Neural cell (in vitro differentiated cells): ENCODE measurements around the gene AOAH. TPM values are rescaled to one million over a fixed set of nuclear protein-coding genes. Genes with fewer than 3 reads are reported as not detected.
"Not testable (repeated sequence)": the region's sequence is repeated elsewhere in the genome, so short reads cannot be mapped to it uniquely, and the experiment has no call there.

ENCODE experiments used
- H2AFZ ChIP-seq: fragments of 200-600, 300-800 bp; sonication (generic), shearing (Covaris generic); 2 replicates; pipeline ENCODE4 v1.6.0; 2014; ENCODE audit warnings: low read depth, mild to moderate bottlenecking, antibody characterized with exemption, low read length, moderate library complexity
- H3F3A ChIP-seq: fragments of 200-600 bp; shearing (Covaris generic); 2 replicates; pipeline ENCODE4 v1.6.1; 2016; ENCODE audit warnings: mild to moderate bottlenecking, moderate library complexity, mixed read lengths, antibody characterized with exemption, low read length; ENCODE audit not compliant: insufficient read depth, poor library complexity, severe bottlenecking
- H3K27ac ChIP-seq: fragments of 200-600, 300-800 bp; sonication (generic), shearing (Covaris generic); 2 replicates; pipeline ENCODE4 v1.5.1; 2014; ENCODE audit warnings: mild to moderate bottlenecking, low read length, moderate library complexity
- H3K27me3 ChIP-seq: fragments of 300-800, 200-600 bp; sonication (generic), shearing (Covaris generic); 2 replicates; pipeline ENCODE4 v1.6.0; 2014; ENCODE audit warnings: mild to moderate bottlenecking, low read depth, low read length, moderate library complexity; ENCODE audit not compliant: insufficient read depth
- H3K36me3 ChIP-seq: fragments of 300-800, 200-600 bp; sonication (generic), shearing (Covaris generic); 2 replicates; pipeline ENCODE4 v1.5.1; 2014; ENCODE audit warnings: mild to moderate bottlenecking, antibody characterized with exemption, low read length, moderate library complexity; ENCODE audit not compliant: insufficient read depth
- H3K4me2 ChIP-seq: fragments of 300-800, 200-600 bp; sonication (generic), shearing (Covaris generic); 2 replicates; pipeline ENCODE4 v1.6.0; 2014; ENCODE audit warnings: mild to moderate bottlenecking, low read length
- H3K4me3 ChIP-seq: fragments of 300-800, 200-600 bp; sonication (generic), shearing (Covaris generic); 2 replicates; pipeline ENCODE4 v1.5.1; 2014; ENCODE audit warnings: mild to moderate bottlenecking, low read length, moderate library complexity
- H3K79me2 ChIP-seq: fragments of 200-600 bp; shearing (Covaris generic); replicated peaks from 2 replicates; pipeline ENCODE4 v1.6.0; 2014; ENCODE audit warnings: mild to moderate bottlenecking, low read length, moderate library complexity; ENCODE audit not compliant: insufficient read depth
- H3K9ac ChIP-seq: fragments of 300-800, 200-600 bp; sonication (generic), shearing (Covaris generic); 2 replicates; pipeline ENCODE4 v1.6.1; 2016; ENCODE audit warnings: mild to moderate bottlenecking, low read length, mixed read lengths
- H3K9me2 ChIP-seq: fragments of 200-600 bp; shearing (Covaris generic); 2 replicates; pipeline ENCODE4 v1.6.1; 2016; ENCODE audit warnings: mild to moderate bottlenecking, low read length, mixed read lengths; ENCODE audit not compliant: insufficient read depth
- H3K9me3 ChIP-seq: fragments of 200-600, 300-800 bp; sonication (generic), shearing (Covaris generic); 2 replicates; pipeline ENCODE4 v1.6.1; 2016; ENCODE audit warnings: mild to moderate bottlenecking, mixed run types, low read length, moderate library complexity, mixed read lengths
- H4K20me1 ChIP-seq: fragments of 200-600 bp; shearing (Covaris generic); 2 replicates; pipeline ENCODE4 v1.6.1; 2016; ENCODE audit warnings: mild to moderate bottlenecking, mixed run types; ENCODE audit not compliant: insufficient read depth
- CTCF ChIP-seq: fragments of 450-650 bp; IDR thresholded peaks from 2 replicates; pipeline ENCODE4 v1.5.1; 2014; ENCODE audit warnings: antibody characterized with exemption, mild to moderate bottlenecking, moderate library complexity; ENCODE audit not compliant: poor library complexity, severe bottlenecking
- EP300 ChIP-seq: fragments of 450-650 bp; conservative IDR thresholded peaks from 2 replicates; pipeline ENCODE4 v1.6.1; 2014; ENCODE audit warnings: antibody characterized with exemption, mild to moderate bottlenecking, moderate library complexity; ENCODE audit not compliant: poor library complexity, severe bottlenecking
- EZH2 ChIP-seq: fragments of 200-600, 300-800 bp; shearing (Covaris generic), sonication (generic); IDR thresholded peaks from 2 replicates; pipeline ENCODE4 v1.6.1; 2014; ENCODE audit warnings: antibody characterized with exemption, low read length, borderline replicate concordance, mild to moderate bottlenecking; ENCODE audit not compliant: insufficient read depth, poor library complexity, severe bottlenecking
- MXI1 ChIP-seq: fragments of 450-650 bp; conservative IDR thresholded peaks from 2 replicates; pipeline ENCODE4 v1.6.1; 2014; ENCODE audit warnings: antibody characterized with exemption, mild to moderate bottlenecking; ENCODE audit not compliant: poor library complexity, severe bottlenecking
- POLR2AphosphoS5 ChIP-seq: IDR thresholded peaks from 2 replicates; pipeline ENCODE4 v1.6.1; 2012
- RAD21 ChIP-seq: fragments of 450-650 bp; conservative IDR thresholded peaks from 2 replicates; pipeline ENCODE4 v1.6.1; 2014; ENCODE audit warnings: antibody characterized with exemption, mild to moderate bottlenecking, moderate library complexity
- SMC3 ChIP-seq: fragments of 450-650 bp; conservative IDR thresholded peaks from 2 replicates; pipeline ENCODE4 v1.6.1; 2014; ENCODE audit warnings: antibody characterized with exemption, mild to moderate bottlenecking, moderate library complexity; ENCODE audit not compliant: poor library complexity
- TAF1 ChIP-seq: IDR thresholded peaks from 2 replicates; pipeline ENCODE4 v1.6.1; 2012; ENCODE audit warnings: low read depth
- polyA plus RNA-seq: library from polyadenylated mRNA; depleted of rRNA; stranded (reverse); fragments of >200 nt; gene quantifications from 2 replicates; pipeline ENCODE4 v1.2.3, GENCODE V29; 2014
- TF ChIP-seq, protein P1 (sequence below): IDR thresholded peaks from 2 replicates; pipeline ENCODE4 v1.6.1; 2012; ENCODE audit warnings: borderline replicate concordance

Gene AOAH
- polyA plus RNA-seq, 1 donor from 2014 or later, result 4.3 TPM

- no peaks in the 10 kb centered on the region for H3K9me3 ChIP-seq
- H2AFZ ChIP-seq, result no peak overlapping the region
- no peaks in the 10 kb centered on the region for H3K36me3 ChIP-seq
- H3K27ac ChIP-seq, result no peak overlapping the region
- H3K79me2 ChIP-seq, result no peaks in the 10 kb centered on the region
- H3F3A ChIP-seq, result no peaks in the 10 kb centered on the region
- no peaks in the 10 kb centered on the region for H4K20me1 ChIP-seq
- H3K9me2 ChIP-seq, result no peaks in the 10 kb centered on the region
- H3K4me3 ChIP-seq, result no peak overlapping the region
- no peak overlapping the region for H3K4me2 ChIP-seq
- TF ChIP-seq EZH2 (no peak), MXI1 (no peak), TAF1 (no peak), RAD21 (no peak), CTCF (no peak), EP300 (no peak), SMC3 (no peak), POLR2AphosphoS5 (no peak)
- TF ChIP-seq, protein P1, sequence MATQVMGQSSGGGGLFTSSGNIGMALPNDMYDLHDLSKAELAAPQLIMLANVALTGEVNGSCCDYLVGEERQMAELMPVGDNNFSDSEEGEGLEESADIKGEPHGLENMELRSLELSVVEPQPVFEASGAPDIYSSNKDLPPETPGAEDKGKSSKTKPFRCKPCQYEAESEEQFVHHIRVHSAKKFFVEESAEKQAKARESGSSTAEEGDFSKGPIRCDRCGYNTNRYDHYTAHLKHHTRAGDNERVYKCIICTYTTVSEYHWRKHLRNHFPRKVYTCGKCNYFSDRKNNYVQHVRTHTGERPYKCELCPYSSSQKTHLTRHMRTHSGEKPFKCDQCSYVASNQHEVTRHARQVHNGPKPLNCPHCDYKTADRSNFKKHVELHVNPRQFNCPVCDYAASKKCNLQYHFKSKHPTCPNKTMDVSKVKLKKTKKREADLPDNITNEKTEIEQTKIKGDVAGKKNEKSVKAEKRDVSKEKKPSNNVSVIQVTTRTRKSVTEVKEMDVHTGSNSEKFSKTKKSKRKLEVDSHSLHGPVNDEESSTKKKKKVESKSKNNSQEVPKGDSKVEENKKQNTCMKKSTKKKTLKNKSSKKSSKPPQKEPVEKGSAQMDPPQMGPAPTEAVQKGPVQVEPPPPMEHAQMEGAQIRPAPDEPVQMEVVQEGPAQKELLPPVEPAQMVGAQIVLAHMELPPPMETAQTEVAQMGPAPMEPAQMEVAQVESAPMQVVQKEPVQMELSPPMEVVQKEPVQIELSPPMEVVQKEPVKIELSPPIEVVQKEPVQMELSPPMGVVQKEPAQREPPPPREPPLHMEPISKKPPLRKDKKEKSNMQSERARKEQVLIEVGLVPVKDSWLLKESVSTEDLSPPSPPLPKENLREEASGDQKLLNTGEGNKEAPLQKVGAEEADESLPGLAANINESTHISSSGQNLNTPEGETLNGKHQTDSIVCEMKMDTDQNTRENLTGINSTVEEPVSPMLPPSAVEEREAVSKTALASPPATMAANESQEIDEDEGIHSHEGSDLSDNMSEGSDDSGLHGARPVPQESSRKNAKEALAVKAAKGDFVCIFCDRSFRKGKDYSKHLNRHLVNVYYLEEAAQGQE, result no peak
- H3K27me3 ChIP-seq, result no peaks in the 10 kb centered on the region
- H3K9ac ChIP-seq, result no peak overlapping the region
Observed at GRCh38 chr7:36650766-36651312, 73.5 kb downstream of the AOAH start.

- Histone ChIP-seq H3K27ac (no peak overlapping the region), H3K9me3 (no peaks in the 10 kb centered on the region), H3K4me3 (no peak overlapping the region), H3K79me2 (no peaks in the 10 kb centered on the region), H3K4me2 (no peak overlapping the region), H3K36me3 (no peaks in the 10 kb centered on the region), H3F3A (no peaks in the 10 kb centered on the region), H3K9me2 (no peaks in the 10 kb centered on the region), H4K20me1 (no peaks in the 10 kb centered on the region), H3K9ac (no peak overlapping the region), H3K27me3 (no peaks in the 10 kb centered on the region), H2AFZ (no peak overlapping the region)
- TF ChIP-seq, protein P1, result no peak
- no peak for TF ChIP-seq TAF1
- TF ChIP-seq EP300, result no peak
- TF ChIP-seq POLR2AphosphoS5, result no peak
- TF ChIP-seq SMC3, result no peak
- no peak for TF ChIP-seq CTCF
- TF ChIP-seq RAD21, result no peak
- no peak for TF ChIP-seq EZH2
Observed at GRCh38 chr7:36650320-36650719, 74.0 kb downstream of the AOAH start.

- H4K20me1 ChIP-seq, H3K27ac ChIP-seq, H3K9me3 ChIP-seq, H3K4me3 ChIP-seq, H2AFZ ChIP-seq, H3K79me2 ChIP-seq, H3F3A ChIP-seq, H3K36me3 ChIP-seq, H3K9ac ChIP-seq, H3K4me2 ChIP-seq, H3K27me3 ChIP-seq, H3K9me2 ChIP-seq: not testable (repeated sequence)
Observed at GRCh38 chr7:36649319-36649718, 75.0 kb downstream of the AOAH start.
